HG02885 (cell line): ENCODE data around the gene PITPNC1.

Experiments used
- ATAC-seq: cut with Tn5 transposase; IDR thresholded peaks from one replicate; pipeline ENCODE4 v1.9.1; 2021; ENCODE audit warnings: mild to moderate bottlenecking; ENCODE audit not compliant: unreplicated experiment, poor library complexity

PITPNC1 gene

GRCh38 chr17:67733449-67733848 lies 356.4 kb downstream of the PITPNC1 start:
- ATAC-seq: no peak

GRCh38 chr17:67737145-67737544 lies 360.1 kb downstream of the PITPNC1 start:
- ATAC-seq: no peak

GRCh38 chr17:67742025-67742424 lies 364.9 kb downstream of the PITPNC1 start:
- no peak for ATAC-seq
